ENCODE measurements around the gene BNC2.

The BNC2 gene

GRCh38 chr9:16368237-16369087, 502.0 kb downstream of the BNC2 start:
- no peak overlapping the region for H3K27ac ChIP-seq (replicated peaks)
- no peak for DNase-seq (ENCODE audit: low read depth in 1 of 2, low spot score in 1 of 2)
- no peak overlapping the region for H3K4me3 ChIP-seq (replicated peaks; ENCODE audit: insufficient read depth, low read length)
- no peaks in the 10 kb centered on the region for H3K27me3 ChIP-seq (ENCODE audit: insufficient read depth, poor library complexity, severe bottlenecking)
- TF ChIP-seq REST (IDR thresholded peaks at IDR 0.05; ENCODE audit: insufficient replicate concordance, low read depth) (no peak), CTCF (IDR thresholded peaks at IDR 0.05; ENCODE audit: insufficient read depth, low read length) (no peak), GABPA (IDR thresholded peaks at IDR 0.05; ENCODE audit: low read depth) (no peak), POLR2AphosphoS5 (IDR thresholded peaks at IDR 0.05; ENCODE audit: low read depth) (no peak), SPI1 (IDR thresholded peaks at IDR 0.05; ENCODE audit: borderline replicate concordance, low read depth) (no peak)

GRCh38 chr9:16367605-16368231, 502.8 kb downstream of the BNC2 start:
- Histone ChIP-seq H3K27ac (replicated peaks) (no peak overlapping the region), H3K27me3 (ENCODE audit: insufficient read depth, poor library complexity, severe bottlenecking) (no peaks in the 10 kb centered on the region), H3K4me3 (replicated peaks; ENCODE audit: insufficient read depth, low read length) (no peak overlapping the region)
- TF ChIP-seq POLR2AphosphoS5 (IDR thresholded peaks at IDR 0.05; ENCODE audit: low read depth) (no peak), SPI1 (IDR thresholded peaks at IDR 0.05; ENCODE audit: borderline replicate concordance, low read depth) (no peak), REST (IDR thresholded peaks at IDR 0.05; ENCODE audit: insufficient replicate concordance, low read depth) (no peak), CTCF (IDR thresholded peaks at IDR 0.05; ENCODE audit: insufficient read depth, low read length) (no peak), GABPA (IDR thresholded peaks at IDR 0.05; ENCODE audit: low read depth) (no peak)
- no peak for DNase-seq (ENCODE audit: low read depth in 1 of 2, low spot score in 1 of 2)

GRCh38 chr9:16364347-16364746, 506.1 kb downstream of the BNC2 start:
- no peak for DNase-seq (ENCODE audit: low read depth in 1 of 2, low spot score in 1 of 2)
- Histone ChIP-seq H3K4me3 (replicated peaks; ENCODE audit: insufficient read depth, low read length) (no peak overlapping the region), H3K27ac (replicated peaks) (no peak overlapping the region), H3K27me3 (ENCODE audit: insufficient read depth, poor library complexity, severe bottlenecking) (no peaks in the 10 kb centered on the region)
- TF ChIP-seq POLR2AphosphoS5 (IDR thresholded peaks at IDR 0.05; ENCODE audit: low read depth): no peak
- TF ChIP-seq GABPA (IDR thresholded peaks at IDR 0.05; ENCODE audit: low read depth): no peak
- no peak for TF ChIP-seq REST (IDR thresholded peaks at IDR 0.05; ENCODE audit: insufficient replicate concordance, low read depth)
- no peak for TF ChIP-seq SPI1 (IDR thresholded peaks at IDR 0.05; ENCODE audit: borderline replicate concordance, low read depth)
- TF ChIP-seq CTCF (IDR thresholded peaks at IDR 0.05; ENCODE audit: insufficient read depth, low read length): no peak
